ENCODE measurements around the gene METTL15.

Gene METTL15

DNA sequence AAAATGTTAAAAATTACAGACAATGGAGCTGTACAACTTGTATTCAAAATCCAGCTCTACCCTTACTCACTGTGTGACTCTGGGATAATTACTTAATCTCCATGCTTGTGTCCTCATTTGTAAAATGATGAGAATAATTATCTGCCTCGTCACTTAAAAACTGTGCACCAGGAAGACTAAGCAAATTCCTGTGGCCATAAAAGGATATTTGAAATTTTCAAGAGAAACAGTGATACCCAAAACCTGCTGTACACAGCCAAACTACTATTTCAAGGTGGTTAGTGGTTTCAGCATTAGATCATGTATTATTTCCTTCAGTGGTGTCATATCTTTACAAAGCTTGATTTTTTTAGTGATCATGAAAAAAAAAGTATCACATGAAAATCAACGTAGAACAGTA is 136.9 kb downstream of the METTL15 start:
- Histone ChIP-seq H3K9me3 (ENCODE audit: low read length) (no peaks in the 10 kb centered on the region), H3F3A (ENCODE audit: insufficient read depth, low read length) (no peaks in the 10 kb centered on the region), H3K27ac (ENCODE audit: low read depth, low read length, poor library complexity, severe bottlenecking) (no peak overlapping the region), H2AFZ (ENCODE audit: low read length) (no peak overlapping the region), H3K4me1 (ENCODE audit: insufficient read depth, low read length, severe bottlenecking) (no peaks in the 10 kb centered on the region), H3K9me2 (ENCODE audit: low read depth, low read length) (no peaks in the 10 kb centered on the region), H3K4me2 (ENCODE audit: low read length) (no peak overlapping the region), H3K27me3 (ENCODE audit: insufficient read depth, low read length) (no peaks in the 10 kb centered on the region), H3K79me2 (ENCODE audit: insufficient read depth, low read length) (no peaks in the 10 kb centered on the region), H3K9ac (ENCODE audit: low read length) (no peak overlapping the region), H3K4me3 (ENCODE audit: low read depth, low read length, poor library complexity, severe bottlenecking) (no peak overlapping the region), H3K36me3 (ENCODE audit: insufficient read depth, low read length) (no peaks in the 10 kb centered on the region), H4K20me1 (ENCODE audit: insufficient read depth, low read length) (no peaks in the 10 kb centered on the region)
- TF ChIP-seq EZH2 (IDR thresholded peaks at IDR 0.05; ENCODE audit: borderline replicate concordance, low read length) (no peak), CTCF (IDR thresholded peaks at IDR 0.05; ENCODE audit: low read length) (no peak)

GRCh38 chr11:28250192-28250591 is 142.0 kb downstream of the METTL15 start:
- no peak overlapping the region for H3K27ac ChIP-seq (ENCODE audit: low read depth, low read length, poor library complexity, severe bottlenecking)
- H3K4me1 ChIP-seq (ENCODE audit: insufficient read depth, low read length, severe bottlenecking), result no peaks in the 10 kb centered on the region
- H3K9me2 ChIP-seq (ENCODE audit: low read depth, low read length), result no peaks in the 10 kb centered on the region
- TF ChIP-seq EZH2 (IDR thresholded peaks at IDR 0.05; ENCODE audit: borderline replicate concordance, low read length) (no peak), CTCF (IDR thresholded peaks at IDR 0.05; ENCODE audit: low read length) (no peak)
- no peaks in the 10 kb centered on the region for H3F3A ChIP-seq (ENCODE audit: insufficient read depth, low read length)
- H3K4me3 ChIP-seq (ENCODE audit: low read depth, low read length, poor library complexity, severe bottlenecking), result no peak overlapping the region
- H3K9ac ChIP-seq (ENCODE audit: low read length), result no peak overlapping the region
- H3K9me3 ChIP-seq (ENCODE audit: low read length), result no peaks in the 10 kb centered on the region
- no peak overlapping the region for H2AFZ ChIP-seq (ENCODE audit: low read length)
- no peaks in the 10 kb centered on the region for H3K36me3 ChIP-seq (ENCODE audit: insufficient read depth, low read length)
- H3K4me2 ChIP-seq (ENCODE audit: low read length), result no peak overlapping the region
- H3K27me3 ChIP-seq (ENCODE audit: insufficient read depth, low read length), result no peaks in the 10 kb centered on the region
- no peaks in the 10 kb centered on the region for H3K79me2 ChIP-seq (ENCODE audit: insufficient read depth, low read length)
- no peaks in the 10 kb centered on the region for H4K20me1 ChIP-seq (ENCODE audit: insufficient read depth, low read length)

GRCh38 chr11:28251257-28251656 is 143.1 kb downstream of the METTL15 start:
- H3K9ac ChIP-seq (ENCODE audit: low read length), result no peak overlapping the region
- no peaks in the 10 kb centered on the region for H3K4me1 ChIP-seq (ENCODE audit: insufficient read depth, low read length, severe bottlenecking)
- H3K9me3 ChIP-seq (ENCODE audit: low read length), result no peaks in the 10 kb centered on the region
- H2AFZ ChIP-seq (ENCODE audit: low read length), result no peak overlapping the region
- H4K20me1 ChIP-seq (ENCODE audit: insufficient read depth, low read length), result no peaks in the 10 kb centered on the region
- H3K9me2 ChIP-seq (ENCODE audit: low read depth, low read length), result no peaks in the 10 kb centered on the region
- no peak overlapping the region for H3K27ac ChIP-seq (ENCODE audit: low read depth, low read length, poor library complexity, severe bottlenecking)
- H3F3A ChIP-seq (ENCODE audit: insufficient read depth, low read length), result no peaks in the 10 kb centered on the region
- no peak for TF ChIP-seq EZH2 (IDR thresholded peaks at IDR 0.05; ENCODE audit: borderline replicate concordance, low read length)
- no peak for TF ChIP-seq CTCF (IDR thresholded peaks at IDR 0.05; ENCODE audit: low read length)
- no peak overlapping the region for H3K4me2 ChIP-seq (ENCODE audit: low read length)
- no peaks in the 10 kb centered on the region for H3K27me3 ChIP-seq (ENCODE audit: insufficient read depth, low read length)
- H3K79me2 ChIP-seq (ENCODE audit: insufficient read depth, low read length), result no peaks in the 10 kb centered on the region
- no peaks in the 10 kb centered on the region for H3K36me3 ChIP-seq (ENCODE audit: insufficient read depth, low read length)
- H3K4me3 ChIP-seq (ENCODE audit: low read depth, low read length, poor library complexity, severe bottlenecking), result no peak overlapping the region

All from OCI-LY1 (cell line).